Activated CD4-positive, alpha-beta T cell treated with anti-CD3 and anti-CD28 coated beads for 48 hours (primary cell): ENCODE results near the gene AK8.
"Not testable (repeated sequence)": the region's sequence is repeated elsewhere in the genome, so short reads cannot be mapped to it uniquely, and the experiment has no call there.

Experiments
- DNase-seq: peaks from one replicate; pipeline ENCODE4 v3.0.0-alpha.2; 2020

The AK8 gene

GRCh38 chr9:132740526-132741309 lies 137.4 kb downstream of the AK8 start:
- no peak for DNase-seq

- no peak for DNase-seq
Observed at GRCh38 chr9:132739710-132740310, 138.3 kb downstream of the AK8 start.

- no peak for DNase-seq
Observed at GRCh38 chr9:132733260-132733815, 144.7 kb downstream of the AK8 start.

GRCh38 chr9:132732326-132733259 lies 145.5 kb downstream of the AK8 start:
- DNase-seq, result no peak

- no peak for DNase-seq
Observed at GRCh38 chr9:132731230-132731629, 146.9 kb downstream of the AK8 start.

GRCh38 chr9:132730054-132731033 lies 147.7 kb downstream of the AK8 start:
- DNase-seq, result no peak

- no peak for DNase-seq
Observed at GRCh38 chr9:132729235-132729890, 148.7 kb downstream of the AK8 start.

- no peak for DNase-seq
Observed at GRCh38 chr9:132728497-132728896, 149.6 kb downstream of the AK8 start.

- DNase-seq, result no peak
Observed at GRCh38 chr9:132728071-132728470, 150.0 kb downstream of the AK8 start.

GRCh38 chr9:132726576-132727130 lies 151.4 kb downstream of the AK8 start:
- no peak for DNase-seq

- DNase-seq, result no peak
Observed at GRCh38 chr9:132725306-132725705, 152.8 kb downstream of the AK8 start.

- no peak for DNase-seq
Observed at GRCh38 chr9:132723809-132724208, 154.3 kb downstream of the AK8 start.

- DNase-seq, result no peak
Observed at GRCh38 chr9:132722564-132723065, 155.5 kb downstream of the AK8 start.

- DNase-seq, result no peak
Observed at GRCh38 chr9:132721661-132722060, 156.4 kb downstream of the AK8 start.

GRCh38 chr9:132718381-132718928 lies 159.6 kb downstream of the AK8 start:
- DNase-seq, result peak; percentile 11

- DNase-seq, result no peak
Observed at GRCh38 chr9:132717326-132717945, 160.6 kb downstream of the AK8 start.

GRCh38 chr9:132716007-132716406 lies 162.1 kb downstream of the AK8 start:
- no peak for DNase-seq

GRCh38 chr9:132712753-132713152 lies 165.3 kb downstream of the AK8 start:
- DNase-seq, result no peak

GRCh38 chr9:132711846-132712245 lies 166.2 kb downstream of the AK8 start:
- DNase-seq, result no peak

GRCh38 chr9:132711152-132711551 lies 166.9 kb downstream of the AK8 start:
- DNase-seq, result not testable (repeated sequence)
